ENCODE results near the gene FOXN1. TPM values are rescaled to one million over a fixed set of nuclear protein-coding genes. Genes with fewer than 3 reads are reported as not detected.

FOXN1 gene
- total and polyA plus RNA-seq, 2 donors from 2014 or later: not detected

- no peak overlapping the region for H3K9ac ChIP-seq (ENCODE audit: low read length in 3 of 3)
- FAIRE-seq: no peak
Measured at GRCh38 chr17:28537219-28537610, 31.1 kb downstream of the FOXN1 start.

GRCh38 chr17:28538296-28538895 lies 32.2 kb downstream of the FOXN1 start:
- DNase-seq (no peak), FAIRE-seq (no peak)
- H3K9me3 ChIP-seq (ENCODE audit: control insufficient read depth in 2 of 3, insufficient read depth in 1 of 3, low read length in 3 of 3): no peaks in the 10 kb centered on the region
- no peak overlapping the region for H3K27ac ChIP-seq (ENCODE audit: low read depth in 2 of 2, low read length in 2 of 2)
- intact Hi-C loops (cut with DNase I): loop anchor here (5.0 kb wide), 1 partner anchor 41 kb away; no protein-coding TSS in a partner anchor
- no peak overlapping the region for H3K9ac ChIP-seq (ENCODE audit: low read length in 3 of 3)
- no peaks in the 10 kb centered on the region for H3K27me3 ChIP-seq (ENCODE audit: control insufficient read depth, insufficient read depth, low read length)
- H3K4me1 ChIP-seq (ENCODE audit: control insufficient read depth in 2 of 3, insufficient read depth in 2 of 3, low read depth in 1 of 3, low read length in 3 of 3): no peaks in the 10 kb centered on the region
- H3K4me3 ChIP-seq (ENCODE audit: low read length in 3 of 3): no peak overlapping the region
- TF ChIP-seq CTCF (IDR thresholded peaks at IDR 0.05; ENCODE audit: borderline replicate concordance, extremely low read depth, insufficient read depth): no peak
- H3K36me3 ChIP-seq (ENCODE audit: control insufficient read depth in 2 of 3, insufficient read depth in 3 of 3, low read length in 3 of 3): no peaks in the 10 kb centered on the region

More at GRCh38 chr17:28537219-28537610, 31.1 kb downstream of the FOXN1 start:
- no peaks in the 10 kb centered on the region for H3K36me3 ChIP-seq (ENCODE audit: control insufficient read depth in 2 of 3, insufficient read depth in 3 of 3, low read length in 3 of 3)
- intact Hi-C loops (cut with DNase I): loop anchor here (5.0 kb wide), 1 partner anchor 40 kb away; no protein-coding TSS in a partner anchor
- no peaks in the 10 kb centered on the region for H3K9me3 ChIP-seq (ENCODE audit: control insufficient read depth in 2 of 3, insufficient read depth in 1 of 3, low read length in 3 of 3)
- no peaks in the 10 kb centered on the region for H3K27me3 ChIP-seq (ENCODE audit: control insufficient read depth, insufficient read depth, low read length)
- H3K4me1 ChIP-seq (ENCODE audit: control insufficient read depth in 2 of 3, insufficient read depth in 2 of 3, low read depth in 1 of 3, low read length in 3 of 3): no peaks in the 10 kb centered on the region
- TF ChIP-seq CTCF (IDR thresholded peaks at IDR 0.05; ENCODE audit: borderline replicate concordance, extremely low read depth, insufficient read depth): no peak
- no peak overlapping the region for H3K27ac ChIP-seq (ENCODE audit: low read depth in 2 of 2, low read length in 2 of 2)
- no peak overlapping the region for H3K4me3 ChIP-seq (ENCODE audit: low read length in 3 of 3)
- no peak for DNase-seq

GRCh38 chr17:28540231-28540630 lies 34.1 kb downstream of the FOXN1 start:
- Histone ChIP-seq H3K4me3 (ENCODE audit: low read length in 3 of 3) (no peak overlapping the region), H3K4me1 (ENCODE audit: control insufficient read depth in 2 of 3, insufficient read depth in 2 of 3, low read depth in 1 of 3, low read length in 3 of 3) (no peaks in the 10 kb centered on the region), H3K27ac (ENCODE audit: low read depth in 2 of 2, low read length in 2 of 2) (no peak overlapping the region), H3K9me3 (ENCODE audit: control insufficient read depth in 2 of 3, insufficient read depth in 1 of 3, low read length in 3 of 3) (no peaks in the 10 kb centered on the region), H3K36me3 (ENCODE audit: control insufficient read depth in 2 of 3, insufficient read depth in 3 of 3, low read length in 3 of 3) (no peaks in the 10 kb centered on the region), H3K27me3 (ENCODE audit: control insufficient read depth, insufficient read depth, low read length) (no peaks in the 10 kb centered on the region), H3K9ac (ENCODE audit: low read length in 3 of 3) (no peak overlapping the region)
- intact Hi-C loops (cut with DNase I): no loop called here
- no peak for DNase-seq
- no peak for FAIRE-seq
- TF ChIP-seq CTCF (IDR thresholded peaks at IDR 0.05; ENCODE audit: borderline replicate concordance, extremely low read depth, insufficient read depth): no peak

GRCh38 chr17:28541439-28541838 lies 35.3 kb downstream of the FOXN1 start:
- Histone ChIP-seq H3K9me3 (ENCODE audit: control insufficient read depth in 2 of 3, insufficient read depth in 1 of 3, low read length in 3 of 3) (no peaks in the 10 kb centered on the region), H3K27me3 (ENCODE audit: control insufficient read depth, insufficient read depth, low read length) (no peaks in the 10 kb centered on the region), H3K4me3 (ENCODE audit: low read length in 3 of 3) (no peak overlapping the region), H3K36me3 (ENCODE audit: control insufficient read depth in 2 of 3, insufficient read depth in 3 of 3, low read length in 3 of 3) (no peaks in the 10 kb centered on the region), H3K4me1 (ENCODE audit: control insufficient read depth in 2 of 3, insufficient read depth in 2 of 3, low read depth in 1 of 3, low read length in 3 of 3) (no peaks in the 10 kb centered on the region), H3K27ac (ENCODE audit: low read depth in 2 of 2, low read length in 2 of 2) (no peak overlapping the region), H3K9ac (ENCODE audit: low read length in 3 of 3) (no peak overlapping the region)
- intact Hi-C loops (cut with DNase I): no loop called here
- TF ChIP-seq CTCF (IDR thresholded peaks at IDR 0.05; ENCODE audit: borderline replicate concordance, extremely low read depth, insufficient read depth): no peak
- DNase-seq: no peak
- FAIRE-seq: no peak

All from kidney (tissue), 14 donors.